Stimulated activated CD4-positive, alpha-beta T cell treated with anti-CD3 and anti-CD28 coated beads, Interleukin-1b, Interleukin-23, amount 100 ng/mL, for 1 hour (primary cell): Measurements from ENCODE around the gene PALS1.
"Not testable (repeated sequence)": the region's sequence is repeated elsewhere in the genome, so short reads cannot be mapped to it uniquely, and the experiment has no call there.

ENCODE experiments used
- DNase-seq, 2 donors: peaks; one replicate each; pipeline ENCODE4 v3.0.0-alpha.2; 2020; ENCODE audit warnings: low read depth in 2 of 2

Gene PALS1

DNA sequence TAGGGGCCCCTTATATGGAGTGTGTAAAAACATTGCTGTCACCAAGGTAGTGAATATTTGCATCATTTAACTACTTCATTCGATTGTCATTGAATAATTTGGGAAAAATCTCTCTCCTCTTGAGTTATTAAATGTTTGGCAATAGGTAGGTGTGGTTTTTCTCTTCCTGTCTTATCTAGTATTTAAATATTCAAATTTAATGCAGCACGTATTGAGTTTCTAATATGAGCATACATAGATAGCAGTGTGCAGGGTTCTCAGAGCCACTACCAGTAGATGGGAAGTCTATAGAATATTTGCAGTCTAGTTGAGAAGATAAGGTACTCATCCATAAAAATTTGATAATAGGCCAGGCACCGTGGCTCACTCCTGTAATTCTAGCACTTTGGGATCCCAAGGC is 16.7 kb downstream of the PALS1 start:
- DNase-seq = no peak

DNA sequence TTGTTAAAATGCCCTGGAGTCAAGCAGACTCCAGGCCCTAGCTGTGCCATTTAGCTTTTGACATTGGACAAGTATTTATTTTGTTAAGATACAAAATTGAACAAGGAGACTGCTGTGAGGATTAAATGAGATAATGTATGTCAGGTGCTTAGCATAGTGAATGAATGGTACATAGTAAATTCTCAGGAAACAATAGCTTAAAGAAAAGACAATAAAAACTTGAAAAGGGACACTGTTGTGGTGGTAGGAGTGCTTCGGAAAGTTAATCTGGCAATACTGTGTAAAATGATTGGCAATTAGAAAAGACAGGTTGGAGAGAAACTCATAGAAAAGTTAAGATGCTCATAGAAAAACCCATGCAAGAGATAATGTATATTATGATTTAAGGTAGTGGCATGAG is 19.7 kb downstream of the PALS1 start:
- DNase-seq = no peak

DNA sequence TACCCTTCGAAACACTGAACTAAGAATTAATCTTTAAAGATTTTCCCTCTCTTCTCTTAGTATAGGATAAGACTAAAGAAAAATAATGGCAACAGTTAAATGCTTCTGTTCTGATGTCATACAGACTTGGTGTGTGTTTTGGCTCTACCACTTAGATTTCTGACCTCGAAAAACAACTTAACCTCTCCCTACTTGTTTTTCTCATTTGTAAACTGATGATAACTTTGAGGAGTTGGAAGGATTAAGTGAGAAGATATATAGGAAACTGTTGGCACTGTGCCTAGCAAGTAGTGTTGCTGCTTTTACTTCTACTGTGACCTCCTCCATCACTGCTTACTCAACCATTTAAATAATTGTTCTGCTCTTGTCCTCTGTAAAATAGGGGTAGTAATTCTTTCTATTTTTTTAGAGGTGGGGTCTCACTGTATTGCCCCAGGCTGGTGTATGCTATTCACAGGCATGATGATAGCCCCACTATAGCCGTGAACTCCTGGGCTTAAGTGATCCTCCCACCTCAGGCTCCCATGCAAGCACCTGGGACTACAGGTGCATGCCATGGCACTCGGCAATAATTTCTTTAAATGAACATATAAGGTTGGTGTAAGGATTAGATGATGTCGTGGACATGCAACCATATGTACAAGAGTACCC is 22.4 kb downstream of the PALS1 start:
- no peak for DNase-seq

DNA sequence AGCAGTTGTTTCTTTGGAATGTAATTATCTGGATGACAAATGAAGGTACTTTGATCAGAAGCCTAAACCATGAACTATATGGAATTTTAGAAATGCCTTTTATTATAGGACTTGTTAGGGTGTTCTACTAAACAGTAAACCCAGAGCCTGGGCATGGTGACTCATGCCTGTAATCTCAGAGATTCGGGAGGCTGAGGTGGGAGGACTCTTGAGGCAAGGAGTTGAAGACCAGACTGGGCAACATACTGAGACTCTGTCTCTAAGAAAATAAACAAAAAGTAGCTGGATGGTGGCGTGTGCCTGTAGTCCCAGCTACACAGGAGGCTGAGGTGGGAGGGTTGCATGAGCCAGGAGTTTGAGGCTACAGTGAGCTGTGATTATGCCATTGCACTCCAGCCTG is 23.9 kb downstream of the PALS1 start:
- no peak for DNase-seq

DNA sequence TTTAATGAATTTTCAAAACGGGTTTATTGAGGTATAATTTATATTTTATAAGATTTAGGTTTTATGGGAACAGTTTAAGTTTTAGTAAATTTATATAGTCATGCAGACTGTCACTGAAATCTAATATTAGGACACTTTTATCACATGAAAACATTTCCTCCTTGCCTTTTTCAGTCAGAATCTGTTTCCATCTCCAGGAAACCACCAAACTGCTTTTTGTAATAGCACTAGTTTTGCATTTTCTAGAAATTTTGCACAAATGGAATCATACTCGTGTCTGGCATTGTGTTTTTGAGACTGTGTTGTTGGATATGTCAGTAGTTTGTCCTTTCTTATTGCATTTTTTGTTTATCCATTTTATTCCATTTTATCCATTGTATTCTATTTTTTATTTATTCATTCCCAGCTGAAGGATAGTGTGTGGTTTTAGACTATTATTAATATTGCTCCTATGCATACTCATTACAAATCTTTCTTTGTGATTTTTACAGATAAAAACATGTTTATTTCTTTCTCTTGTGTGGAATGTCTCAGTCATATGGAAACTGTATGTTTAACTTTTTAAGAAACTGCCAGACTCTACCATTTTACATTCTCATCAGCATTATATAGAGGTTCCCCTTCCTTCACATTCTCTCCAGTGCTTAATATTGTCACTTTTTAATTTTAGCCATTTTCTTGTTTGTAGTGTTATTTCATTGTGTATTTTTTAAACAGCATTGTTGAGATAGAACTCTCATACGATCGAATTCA is 26.5 kb downstream of the PALS1 start:
- DNase-seq = no peak

DNA sequence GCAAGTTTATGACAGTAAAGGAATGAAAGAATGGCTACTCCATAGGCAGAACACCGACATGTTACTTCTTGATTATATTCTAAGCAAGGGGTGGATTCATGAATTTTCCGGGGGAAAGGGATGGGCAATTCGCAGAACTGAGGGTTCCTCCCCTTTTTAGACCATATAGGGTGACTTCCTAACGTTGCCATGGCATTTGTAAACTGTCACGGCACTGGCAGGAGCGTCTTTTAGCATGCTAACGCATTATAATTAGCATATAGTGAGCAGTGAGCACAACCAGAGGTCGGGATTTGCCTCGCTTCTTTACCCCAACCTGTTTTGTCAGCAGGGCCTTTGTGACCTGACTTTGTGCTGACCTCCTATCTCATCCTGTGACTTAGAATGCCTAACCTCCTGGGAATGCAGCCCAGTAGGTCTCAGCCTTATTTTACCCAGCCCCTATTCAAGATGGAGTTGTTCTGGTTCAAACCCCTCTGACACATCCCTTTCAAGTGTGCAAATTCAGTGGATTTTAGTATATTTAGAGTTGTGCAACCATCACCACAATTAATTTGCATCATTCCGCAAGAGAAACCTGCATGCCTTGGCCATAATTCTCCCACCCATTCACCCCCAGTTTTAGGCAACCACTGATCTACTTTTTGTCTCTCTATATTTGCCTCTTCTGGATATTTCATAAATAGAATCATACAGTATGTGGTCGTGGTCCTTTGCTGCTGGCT is 27.4 kb downstream of the PALS1 start:
- no peak for DNase-seq

DNA sequence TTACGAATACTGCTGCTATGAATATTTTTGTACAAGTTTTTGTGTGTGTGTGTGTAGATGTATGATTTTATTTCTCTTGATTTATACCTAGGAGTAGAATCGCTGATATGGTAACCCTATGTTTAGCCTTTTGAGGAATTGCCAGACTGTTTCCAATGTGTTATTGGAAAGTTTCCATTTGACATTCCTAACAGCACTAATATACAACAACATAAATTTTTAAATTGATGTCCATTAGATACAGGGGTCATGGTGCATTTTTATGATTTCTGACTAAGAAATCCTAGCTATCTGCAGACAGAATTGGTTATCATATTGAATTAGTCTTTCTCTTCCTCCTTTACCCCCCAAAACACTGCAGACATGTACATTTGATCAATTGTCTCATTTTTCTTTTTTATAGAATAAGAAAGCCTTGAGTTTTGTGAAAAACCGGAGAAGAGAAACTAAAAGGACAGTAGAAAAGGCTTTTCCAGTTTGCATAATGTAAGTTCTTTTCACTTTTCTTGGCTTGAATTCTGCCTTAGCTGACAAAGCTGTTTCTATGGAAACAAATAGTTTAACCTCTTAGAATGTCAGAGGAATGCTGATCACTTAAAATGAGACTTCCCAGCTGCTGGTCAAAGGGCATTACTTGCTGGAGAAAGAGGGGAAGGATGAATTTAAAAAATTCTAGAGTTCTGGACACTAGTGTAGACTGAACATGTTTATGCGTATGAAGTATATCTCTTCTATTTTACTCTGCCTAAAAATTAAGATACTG is 28.2 kb downstream of the PALS1 start:
- DNase-seq = no peak

DNA sequence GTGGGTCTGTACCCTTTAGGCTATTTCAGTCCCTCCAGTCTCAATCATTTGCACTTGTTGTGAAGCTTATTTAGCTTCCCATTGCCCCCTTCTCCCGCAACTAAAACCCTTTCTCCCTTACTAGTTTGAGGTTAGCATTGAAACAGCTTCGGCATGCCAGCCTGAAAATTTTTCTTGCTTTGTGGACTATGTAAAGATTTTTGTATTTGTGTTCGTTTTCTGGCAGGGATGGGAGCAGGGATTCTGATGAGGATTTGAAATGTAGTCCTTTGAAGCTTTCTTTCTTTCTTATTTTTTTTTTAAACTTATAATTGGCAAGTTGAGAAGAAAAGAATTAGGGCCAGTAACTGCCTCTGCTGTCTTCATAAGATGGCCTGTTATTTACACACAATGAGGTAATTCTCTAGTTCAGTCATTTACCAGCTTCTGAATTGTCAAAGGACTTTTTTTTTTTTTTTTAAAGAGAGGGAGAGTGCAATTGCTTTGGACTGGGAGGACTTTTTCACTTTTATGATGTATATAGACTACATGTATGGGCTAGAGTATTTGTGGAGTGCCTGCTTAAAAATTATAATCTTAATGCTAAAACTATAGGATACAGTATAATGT is 29.0 kb downstream of the PALS1 start:
- no peak for DNase-seq

DNA sequence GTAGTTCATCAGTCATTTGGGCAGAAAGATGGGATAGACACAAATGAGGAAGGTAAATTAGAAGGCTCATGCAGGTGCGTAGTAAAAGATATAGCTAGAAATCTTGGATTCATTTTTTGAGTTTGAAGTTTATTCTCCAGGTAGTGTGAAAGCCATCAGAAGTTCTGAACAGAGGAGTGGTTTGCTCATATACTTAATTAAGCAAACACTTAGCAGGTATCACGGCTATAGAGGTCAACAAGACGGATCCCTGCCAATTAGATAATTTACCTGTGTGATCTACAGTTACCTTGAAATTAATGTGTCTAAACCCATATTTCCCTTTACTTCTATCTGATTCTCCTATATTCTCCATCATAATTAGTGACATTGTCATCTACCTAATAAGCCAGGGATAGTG is 29.7 kb downstream of the PALS1 start:
- DNase-seq = no peak

DNA sequence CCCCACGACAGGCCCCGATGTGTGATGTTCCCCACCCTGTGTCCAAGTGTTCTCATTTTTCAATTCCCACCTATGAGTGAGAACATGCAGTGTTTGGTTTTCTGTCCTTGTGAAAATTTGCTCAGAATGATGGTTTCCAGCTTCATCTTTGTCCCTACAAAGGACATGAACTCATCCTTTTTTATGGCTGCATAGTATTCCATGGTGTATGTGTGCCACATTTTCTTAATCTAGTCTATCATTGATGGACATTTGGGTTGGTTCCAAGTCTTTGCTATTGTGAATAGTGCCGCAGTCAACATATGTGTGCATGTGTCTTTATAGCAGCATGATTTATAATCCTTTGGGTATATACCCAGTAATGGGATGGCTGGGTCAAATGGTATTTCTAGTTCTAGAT is 32.0 kb downstream of the PALS1 start:
- not testable (repeated sequence) for DNase-seq

DNA sequence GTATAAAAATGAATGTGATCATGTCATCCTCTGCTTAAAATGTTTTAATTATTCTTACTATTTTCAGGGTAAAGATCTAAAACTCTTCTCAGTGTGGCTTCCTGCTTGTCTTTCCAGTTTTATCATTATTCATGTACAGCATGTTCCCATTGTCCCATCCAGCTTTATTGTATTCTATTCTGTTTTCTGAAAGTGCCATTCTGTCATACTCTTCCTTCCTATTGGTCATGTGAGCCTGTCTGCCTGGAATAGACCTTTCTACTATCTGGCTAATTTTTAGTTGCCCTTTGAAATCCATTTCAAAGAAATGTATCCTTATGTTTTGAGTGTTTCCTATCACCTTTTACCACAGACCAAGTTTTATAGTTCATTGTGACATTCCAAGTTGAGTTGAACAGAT is 34.9 kb downstream of the PALS1 start:
- no peak for DNase-seq

DNA sequence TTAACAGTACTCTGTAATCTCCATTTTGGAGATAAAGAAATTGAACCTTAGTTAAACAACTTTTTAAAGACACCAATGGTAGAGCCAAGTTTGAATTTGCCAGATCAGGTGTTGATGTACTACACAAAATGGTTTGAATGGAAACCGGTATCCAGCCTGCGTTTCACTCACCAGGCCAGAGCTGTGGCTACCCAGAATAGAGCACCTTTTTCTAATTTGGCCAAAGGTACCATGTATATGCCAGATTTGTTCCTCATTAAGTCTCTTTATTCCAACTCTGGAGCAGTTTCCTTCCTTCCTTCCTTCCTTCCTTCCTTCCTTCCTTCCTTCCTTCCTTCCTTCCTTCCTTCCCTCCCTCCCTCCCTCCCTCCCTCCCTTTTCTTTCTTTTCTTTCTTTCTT is 39.3 kb downstream of the PALS1 start:
- DNase-seq = no peak

DNA sequence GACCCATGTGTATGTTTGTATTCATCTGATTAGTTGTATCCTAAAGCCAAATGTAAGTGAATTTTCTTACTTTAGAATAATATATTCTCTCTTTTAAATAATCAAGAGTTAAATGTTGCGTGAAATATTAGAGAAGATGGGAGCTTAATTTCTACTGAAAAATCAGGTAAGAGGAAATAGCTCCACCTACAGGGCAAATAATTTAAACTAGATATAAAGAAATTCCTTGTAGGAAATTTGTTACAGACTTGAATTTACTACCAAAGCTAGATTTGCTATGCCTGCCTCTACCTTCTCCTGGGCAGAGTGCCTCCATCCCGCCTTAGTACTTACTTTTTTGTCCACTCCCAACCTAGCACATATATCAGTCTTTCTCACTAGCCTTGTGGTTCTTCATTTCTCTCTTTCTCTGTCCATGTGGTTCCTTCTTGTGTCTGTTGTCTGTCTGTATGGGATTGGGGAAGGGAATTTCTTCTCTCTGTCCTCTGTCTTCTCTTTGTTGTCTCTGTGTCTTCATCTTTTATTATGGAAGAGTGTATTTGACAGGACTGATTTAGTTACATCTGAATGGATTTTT is 44.7 kb downstream of the PALS1 start:
- no peak for DNase-seq
